ENCODE measurements around the gene SH3RF3.
"Not testable (repeated sequence)": the region's sequence is repeated elsewhere in the genome, so short reads cannot be mapped to it uniquely, and the experiment has no call there.

SH3RF3 gene

GRCh38 chr2:109158237-109158636 is 29.2 kb downstream of the SH3RF3 start:
- DNase-seq (ENCODE audit: low read depth, low spot score) = no peak

- DNase-seq (ENCODE audit: low read depth, low spot score) = no peak
Measured at GRCh38 chr2:109159096-109159495, 30.1 kb downstream of the SH3RF3 start.

- no peak for DNase-seq (ENCODE audit: low read depth, low spot score)
Measured at GRCh38 chr2:109160714-109161440, 31.9 kb downstream of the SH3RF3 start.

GRCh38 chr2:109162367-109162766 is 33.4 kb downstream of the SH3RF3 start:
- not testable (repeated sequence) for DNase-seq (ENCODE audit: low read depth, low spot score)

GRCh38 chr2:109162999-109163398 is 34.0 kb downstream of the SH3RF3 start:
- no peak for DNase-seq (ENCODE audit: low read depth, low spot score)

GRCh38 chr2:109164311-109164710 is 35.3 kb downstream of the SH3RF3 start:
- no peak for DNase-seq (ENCODE audit: low read depth, low spot score)

- no peak for DNase-seq (ENCODE audit: low read depth, low spot score)
Measured at GRCh38 chr2:109164739-109165221, 35.8 kb downstream of the SH3RF3 start.

GRCh38 chr2:109166811-109167210 is 37.8 kb downstream of the SH3RF3 start:
- no peak for DNase-seq (ENCODE audit: low read depth, low spot score)

GRCh38 chr2:109168086-109168485 is 39.1 kb downstream of the SH3RF3 start:
- DNase-seq (ENCODE audit: low read depth, low spot score) = no peak

GRCh38 chr2:109168716-109169115 is 39.7 kb downstream of the SH3RF3 start:
- DNase-seq (ENCODE audit: low read depth, low spot score) = no peak

GRCh38 chr2:109170645-109171044 is 41.6 kb downstream of the SH3RF3 start:
- DNase-seq (ENCODE audit: low read depth, low spot score) = no peak

- no peak for DNase-seq (ENCODE audit: low read depth, low spot score)
Measured at GRCh38 chr2:109171444-109172334, 42.7 kb downstream of the SH3RF3 start.

GRCh38 chr2:109172556-109173105 is 43.6 kb downstream of the SH3RF3 start:
- no peak for DNase-seq (ENCODE audit: low read depth, low spot score)

- DNase-seq (ENCODE audit: low read depth, low spot score) = no peak
Measured at GRCh38 chr2:109173311-109174171, 44.5 kb downstream of the SH3RF3 start.

- no peak for DNase-seq (ENCODE audit: low read depth, low spot score)
Measured at GRCh38 chr2:109174214-109174613, 45.2 kb downstream of the SH3RF3 start.

- DNase-seq (ENCODE audit: low read depth, low spot score) = no peak
Measured at GRCh38 chr2:109174626-109175349, 45.8 kb downstream of the SH3RF3 start.

GRCh38 chr2:109175350-109175678 is 46.3 kb downstream of the SH3RF3 start:
- DNase-seq (ENCODE audit: low read depth, low spot score) = no peak

- DNase-seq (ENCODE audit: low read depth, low spot score) = no peak
Measured at GRCh38 chr2:109176928-109177327, 47.9 kb downstream of the SH3RF3 start.

GRCh38 chr2:109177635-109178034 is 48.6 kb downstream of the SH3RF3 start:
- DNase-seq (ENCODE audit: low read depth, low spot score) = no peak

GRCh38 chr2:109178968-109179367 is 50.0 kb downstream of the SH3RF3 start:
- DNase-seq (ENCODE audit: low read depth, low spot score) = no peak

- no peak for DNase-seq (ENCODE audit: low read depth, low spot score)
Measured at GRCh38 chr2:109180786-109181185, 51.8 kb downstream of the SH3RF3 start.

Data from activated naive CD8-positive, alpha-beta T cell treated with anti-CD3 and anti-CD28 coated beads, Interleukin-2, amount 50 U/mL, for 16 hours (primary cell).